ENCODE data around the gene CD247. TPM values are rescaled to one million over a fixed set of nuclear protein-coding genes. Genes with fewer than 3 reads are reported as not detected.

Gene CD247
- polyA plus RNA-seq, 1 of the 3 experiments (the other 2 are of a cell fraction) = 0.08 TPM

GRCh38 chr1:167564612-167565270 lies 46.4 kb upstream of the CD247 start:
- no peaks in the 10 kb centered on the region for H3F3A ChIP-seq (replicated peaks; ENCODE audit: insufficient read depth)
- no peaks in the 10 kb centered on the region for H3K9me2 ChIP-seq
- no peaks in the 10 kb centered on the region for H3K27me3 ChIP-seq (ENCODE audit: insufficient read depth)
- no peaks in the 10 kb centered on the region for H4K20me1 ChIP-seq (ENCODE audit: insufficient read depth)
- H3K9ac ChIP-seq = no peak overlapping the region
- H3K27ac ChIP-seq (ENCODE audit: low read depth in 2 of 2, low read length in 1 of 2) = no peak overlapping the region
- H3K4me2 ChIP-seq = no peak overlapping the region
- ChIA-PET POLR2A (interaction anchor here (1.6 kb wide), 1 partner anchor 11 kb away, joined by 6 read pairs; the partner anchor contains the start of gene CREG1), CTCF (interaction anchor here (1.0 to 5.2 kb wide), 8 partner anchors 9 to 297 kb away, joined by 3 to 34 read pairs (median 6); partner anchors contain the start of gene CREG1)
- WGBS (ENCODE audit: low lambda C conversion rate) = 55% methylated on average over 5 of the region's 5 CpGs
- H3K36me3 ChIP-seq (replicated peaks in 1 of 2; ENCODE audit: control insufficient read depth in 1 of 2, insufficient read depth in 2 of 2, low read length in 1 of 2) = no peaks in the 10 kb centered on the region
- no peaks in the 10 kb centered on the region for H3K79me2 ChIP-seq (ENCODE audit: insufficient read depth)
- no peaks in the 10 kb centered on the region for H3K9me3 ChIP-seq
- peaks cover 0 to 4% of the 10 kb centered on the region in 2 experiments; a peak in 1 of 4 replicates for H3K4me1 ChIP-seq (ENCODE audit: control insufficient read depth in 1 of 2, insufficient read depth in 2 of 2, low read depth in 1 of 2, low read length in 1 of 2)
- DNase-seq = no peak
- no peak overlapping the region for H3K4me3 ChIP-seq (ENCODE audit: low read depth in 2 of 2, low read length in 1 of 2)
- TF ChIP-seq EP300 (IDR thresholded peaks at IDR 0.05; ENCODE audit: borderline replicate concordance in 1 of 2, low read depth in 1 of 2, low read length in 1 of 2) (no peak), CHD2 (IDR thresholded peaks at IDR 0.05; ENCODE audit: low read length, partially characterized antibody) (no peak), TAF1 (IDR thresholded peaks at IDR 0.05; ENCODE audit: borderline replicate concordance, low read depth, low read length) (no peak)
- H2AFZ ChIP-seq (ENCODE audit: low read depth) = no peak overlapping the region

- no peak overlapping the region for H3K4me3 ChIP-seq (ENCODE audit: low read depth in 2 of 2, low read length in 1 of 2)
Observed at GRCh38 chr1:167563579-167564246, 45.4 kb upstream of the CD247 start.

GRCh38 chr1:167562702-167563101 lies 44.4 kb upstream of the CD247 start:
- Histone ChIP-seq H3K27me3 (ENCODE audit: insufficient read depth) (no peaks in the 10 kb centered on the region), H3K27ac (ENCODE audit: low read depth in 2 of 2, low read length in 1 of 2) (no peak overlapping the region), H3K79me2 (ENCODE audit: insufficient read depth) (no peaks in the 10 kb centered on the region), H3K4me1 (ENCODE audit: control insufficient read depth in 1 of 2, insufficient read depth in 2 of 2, low read depth in 1 of 2, low read length in 1 of 2) (peaks cover 0 to 4% of the 10 kb centered on the region in 2 experiments; a peak in 1 of 4 replicates), H3K4me3 (ENCODE audit: low read depth in 2 of 2, low read length in 1 of 2) (no peak overlapping the region), H3K4me2 (no peak overlapping the region), H3K9ac (no peak overlapping the region), H4K20me1 (ENCODE audit: insufficient read depth) (no peaks in the 10 kb centered on the region), H3K36me3 (replicated peaks in 1 of 2; ENCODE audit: control insufficient read depth in 1 of 2, insufficient read depth in 2 of 2, low read length in 1 of 2) (no peaks in the 10 kb centered on the region), H3K9me3 (no peaks in the 10 kb centered on the region), H3K9me2 (no peaks in the 10 kb centered on the region), H2AFZ (ENCODE audit: low read depth) (no peak overlapping the region), H3F3A (replicated peaks; ENCODE audit: insufficient read depth) (no peaks in the 10 kb centered on the region)
- WGBS (ENCODE audit: low lambda C conversion rate) = 43% methylated on average over 1 of the region's 1 CpG
- no peak for DNase-seq
- ChIA-PET CTCF (interaction anchor here (1.4 kb wide), 1 partner anchor 23 kb away, joined by 5 read pairs; no protein-coding TSS in a partner anchor), POLR2A (no interaction called here)
- no peak for TF ChIP-seq MAX (IDR thresholded peaks at IDR 0.05; ENCODE audit: low read depth)
- TF ChIP-seq GABPA (IDR thresholded peaks at IDR 0.05; ENCODE audit: low read depth) = no peak
- TF ChIP-seq TEAD4 (IDR thresholded peaks at IDR 0.05; ENCODE audit: borderline replicate concordance, insufficient read depth) = no peak
- TF ChIP-seq, protein P1, sequence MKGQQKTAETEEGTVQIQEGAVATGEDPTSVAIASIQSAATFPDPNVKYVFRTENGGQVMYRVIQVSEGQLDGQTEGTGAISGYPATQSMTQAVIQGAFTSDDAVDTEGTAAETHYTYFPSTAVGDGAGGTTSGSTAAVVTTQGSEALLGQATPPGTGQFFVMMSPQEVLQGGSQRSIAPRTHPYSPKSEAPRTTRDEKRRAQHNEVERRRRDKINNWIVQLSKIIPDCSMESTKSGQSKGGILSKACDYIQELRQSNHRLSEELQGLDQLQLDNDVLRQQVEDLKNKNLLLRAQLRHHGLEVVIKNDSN (IDR thresholded peaks at IDR 0.05; ENCODE audit: borderline replicate concordance, low read depth) = no peak
- TF ChIP-seq TCF12 (IDR thresholded peaks at IDR 0.05) = no peak
- no peak for TF ChIP-seq FOXJ3 (CRISPR knock-in tag; IDR thresholded peaks at IDR 0.05)
- no peak for TF ChIP-seq SIN3A (IDR thresholded peaks at IDR 0.05; ENCODE audit: borderline replicate concordance, low read depth, low read length)
- TF ChIP-seq NRF1 (IDR thresholded peaks at IDR 0.05; ENCODE audit: low read depth, low read length) = no peak

More at GRCh38 chr1:167563579-167564246, 45.4 kb upstream of the CD247 start:
- Histone ChIP-seq H3K79me2 (ENCODE audit: insufficient read depth) (no peaks in the 10 kb centered on the region), H3K4me2 (no peak overlapping the region), H3K9ac (no peak overlapping the region), H3K27ac (ENCODE audit: low read depth in 2 of 2, low read length in 1 of 2) (no peak overlapping the region), H3K4me1 (ENCODE audit: control insufficient read depth in 1 of 2, insufficient read depth in 2 of 2, low read depth in 1 of 2, low read length in 1 of 2) (peaks cover 0 to 4% of the 10 kb centered on the region in 2 experiments; a peak in 1 of 4 replicates), H3K36me3 (replicated peaks in 1 of 2; ENCODE audit: control insufficient read depth in 1 of 2, insufficient read depth in 2 of 2, low read length in 1 of 2) (no peaks in the 10 kb centered on the region), H2AFZ (ENCODE audit: low read depth) (no peak overlapping the region), H3K9me2 (no peaks in the 10 kb centered on the region), H4K20me1 (ENCODE audit: insufficient read depth) (no peaks in the 10 kb centered on the region), H3K27me3 (ENCODE audit: insufficient read depth) (no peaks in the 10 kb centered on the region), H3K9me3 (no peaks in the 10 kb centered on the region), H3F3A (replicated peaks; ENCODE audit: insufficient read depth) (no peaks in the 10 kb centered on the region)
- no peak for DNase-seq
- ChIA-PET POLR2A (interaction anchor here (1.6 kb wide), 1 partner anchor 10 kb away, joined by 6 read pairs; the partner anchor contains the start of gene CREG1), CTCF (interaction anchor here (1.0 to 5.2 kb wide), 5 partner anchors 8 to 124 kb away, joined by 3 to 34 read pairs (median 5); partner anchors contain the start of gene CREG1)
- TF ChIP-seq GATA2 (CRISPR knock-in tag; IDR thresholded peaks at IDR 0.05) = no peak
- no peak for TF ChIP-seq TCF12 (IDR thresholded peaks at IDR 0.05)
- TF ChIP-seq NFIC (IDR thresholded peaks at IDR 0.05; ENCODE audit: borderline replicate concordance) = peak; percentile 41; the same call in 1 of the 2 replicates
- WGBS (ENCODE audit: low lambda C conversion rate) = 72% methylated on average over 7 of the region's 7 CpGs

Measured in SK-N-SH (cell line).